Motor neuron (in vitro differentiated cells): Measurements from ENCODE around the gene SAMD4A. TPM values are rescaled to one million over a fixed set of nuclear protein-coding genes. Genes with fewer than 3 reads are reported as not detected.
A peak's percentile ranks its signal among the peaks of the same experiment; 100 is the strongest.

Source experiments
- ATAC-seq, 8 experiments: fragments of 200-7000 bp; cut with Tn5 transposase; replicated peaks in 6 of 8; 2 replicates each; pipeline ENCODE4 v1.8.0; 2021; ENCODE audit warnings: mild to moderate bottlenecking in 8 of 8, moderate library complexity in 8 of 8
- H3K27ac ChIP-seq, 2 donors: fragments of 250-450 bp; sonication (Bioruptor Pico); 2 replicates each; pipeline ENCODE4 v1.9.0; 2021; ENCODE audit warnings: antibody characterized with exemption in 2 of 2, mild to moderate bottlenecking in 2 of 2, moderate library complexity in 1 of 2
- H3K4me1 ChIP-seq, 2 donors: fragments of 250-450 bp; sonication (Bioruptor Pico); replicated peaks in 1 of 2; 2 replicates each; pipeline ENCODE4 v1.6.1; 2021; ENCODE audit warnings: antibody characterized with exemption in 2 of 2, mild to moderate bottlenecking in 2 of 2, moderate library complexity in 1 of 2
- H3K4me3 ChIP-seq, 5 donors: fragments of 250-450 bp; sonication (Bioruptor Pico); 2 replicates each; pipeline ENCODE4 v1.9.0; 2021; ENCODE audit warnings: antibody characterized with exemption in 5 of 5, mild to moderate bottlenecking in 5 of 5, moderate library complexity in 4 of 5
- WGBS, 10 experiments: fragments of 450-650 bp; shearing (Covaris generic); methylation state at CpG; one replicate each; pipeline ENCODE4 v1.0.0; 2022; 5-methylcytosine and 5-hydroxymethylcytosine counted together
- in situ Hi-C, 9 experiments: fragments of 400-800 bp; cut with MboI; loops; one replicate each; pipeline ENCODE4 v1.15.0; 2021; ENCODE audit warnings: low sequenced_read_pairs in 9 of 9, low pct_unique_long_range_greater_than_20kb in 2 of 9; ENCODE audit not compliant: unreplicated experiment in 9 of 9
- total RNA-seq, 8 experiments: library from RNA; unstranded; fragments of 300-600 nt; gene quantifications; 2 replicates each; pipeline versions ENCODE4 v1.2.3 to v1.2.4, GENCODE V29; 2022

The SAMD4A gene
- total RNA-seq, 8 experiments from 2014 or later = 2.1 to 38.6 (median 9.9) TPM

DNA sequence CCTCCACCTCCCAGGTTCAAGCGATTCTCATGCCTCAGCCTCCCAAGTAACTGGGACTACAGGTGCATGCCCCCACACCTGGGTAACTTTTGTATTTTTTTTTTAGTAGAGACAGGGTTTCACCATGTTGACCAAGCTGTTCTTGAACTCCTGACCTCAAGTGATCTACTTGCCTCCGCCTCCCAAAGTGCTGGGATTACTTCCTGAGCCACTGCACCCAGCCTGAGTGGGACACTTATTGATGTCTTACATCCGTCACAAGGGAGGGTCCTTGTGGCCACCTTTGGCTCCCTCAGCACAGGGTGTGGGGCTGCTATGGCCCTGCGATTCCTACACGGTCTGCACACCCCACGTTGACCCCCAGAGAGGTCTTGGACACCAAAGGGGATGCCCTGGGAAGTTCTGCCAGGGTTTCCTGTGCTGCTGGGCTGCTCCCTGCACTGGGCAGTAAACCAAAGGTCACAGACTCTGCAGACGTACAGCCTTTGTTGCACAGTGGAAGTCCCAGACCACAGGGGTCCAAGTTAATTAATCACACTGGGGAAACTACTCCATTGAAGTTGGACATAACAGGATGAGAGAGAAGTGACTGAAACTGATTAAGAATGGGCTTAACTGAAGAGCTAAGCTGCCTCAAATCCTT lies 95.7 kb downstream of the SAMD4A start:
- in situ Hi-C loops = no loop called here
- 40 to 100% (median 74%) methylated on average over 1 to 6 of the region's 7 CpGs; no CpG with 5 or more reads in 3 of the 10 experiments for WGBS, 10 experiments
- no peak overlapping the region for H3K27ac ChIP-seq

DNA sequence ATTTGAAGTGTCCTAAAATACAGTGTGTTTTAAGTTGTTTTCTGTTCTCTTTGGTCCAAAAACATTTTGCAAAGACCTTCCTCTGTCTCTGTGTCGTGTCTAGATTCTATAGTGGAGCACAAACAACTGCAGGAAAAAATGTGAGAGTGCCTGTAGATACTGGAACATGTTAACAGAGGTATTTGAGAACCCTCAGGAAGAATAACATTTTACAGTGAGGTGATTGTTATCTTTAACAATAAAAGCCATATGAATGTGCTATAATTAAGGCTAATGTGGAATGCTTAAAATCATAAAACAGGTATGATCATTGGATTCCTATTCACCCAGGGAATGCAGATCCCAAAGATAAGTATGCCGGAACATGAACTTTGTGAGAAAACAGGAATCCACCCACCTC lies 98.0 kb downstream of the SAMD4A start:
- in situ Hi-C loops = no loop called here
- ATAC-seq = peak in 1 of 8 experiments; percentile 13
- Histone ChIP-seq H3K4me1 (peaks cover 3 to 4% of the 10 kb centered on the region in 2 donors), H3K4me3 (no peak overlapping the region), H3K27ac (no peak overlapping the region)
- WGBS, 10 experiments = 71 to 100% (median 80%) methylated on average over 1 to 2 of the region's 2 CpGs; no CpG with 5 or more reads in 3 of the 10 experiments

More for the DNA sequence above, 95.7 kb downstream of the SAMD4A start:
- no peak overlapping the region for H3K4me3 ChIP-seq
- H3K4me1 ChIP-seq = peaks cover 0 to 3% of the 10 kb centered on the region in 2 donors
- no peak for ATAC-seq

DNA sequence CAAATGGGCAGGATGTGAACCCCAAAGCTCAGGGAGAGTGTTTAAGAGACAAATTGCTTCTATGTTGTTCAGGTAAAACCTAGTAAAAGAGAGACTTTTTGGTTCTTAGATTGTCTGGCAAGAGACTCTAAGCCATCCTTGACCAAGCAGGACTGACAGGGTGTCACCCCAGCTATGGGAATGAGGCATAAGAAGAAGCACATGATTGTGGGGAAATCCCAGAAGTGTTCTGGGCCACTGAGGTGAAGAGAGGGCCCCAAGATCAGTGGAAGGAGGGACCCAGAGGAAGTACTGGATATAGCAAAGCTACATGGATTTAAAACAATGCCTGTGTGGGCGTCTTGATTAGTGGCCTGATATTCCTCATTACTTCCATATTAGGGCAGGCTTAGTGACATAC lies 99.0 kb downstream of the SAMD4A start:
- Histone ChIP-seq H3K27ac (no peak overlapping the region), H3K4me1 (peaks cover 3 to 11% of the 10 kb centered on the region in 2 donors), H3K4me3 (no peak overlapping the region)
- 86 to 100% methylated on average over 1 of the region's 1 CpG; no CpG with 5 or more reads in 8 of the 10 experiments for WGBS, 10 experiments
- peak in 2 of 8 experiments; percentile 68 to 84 for ATAC-seq
- in situ Hi-C loops = no loop called here

DNA sequence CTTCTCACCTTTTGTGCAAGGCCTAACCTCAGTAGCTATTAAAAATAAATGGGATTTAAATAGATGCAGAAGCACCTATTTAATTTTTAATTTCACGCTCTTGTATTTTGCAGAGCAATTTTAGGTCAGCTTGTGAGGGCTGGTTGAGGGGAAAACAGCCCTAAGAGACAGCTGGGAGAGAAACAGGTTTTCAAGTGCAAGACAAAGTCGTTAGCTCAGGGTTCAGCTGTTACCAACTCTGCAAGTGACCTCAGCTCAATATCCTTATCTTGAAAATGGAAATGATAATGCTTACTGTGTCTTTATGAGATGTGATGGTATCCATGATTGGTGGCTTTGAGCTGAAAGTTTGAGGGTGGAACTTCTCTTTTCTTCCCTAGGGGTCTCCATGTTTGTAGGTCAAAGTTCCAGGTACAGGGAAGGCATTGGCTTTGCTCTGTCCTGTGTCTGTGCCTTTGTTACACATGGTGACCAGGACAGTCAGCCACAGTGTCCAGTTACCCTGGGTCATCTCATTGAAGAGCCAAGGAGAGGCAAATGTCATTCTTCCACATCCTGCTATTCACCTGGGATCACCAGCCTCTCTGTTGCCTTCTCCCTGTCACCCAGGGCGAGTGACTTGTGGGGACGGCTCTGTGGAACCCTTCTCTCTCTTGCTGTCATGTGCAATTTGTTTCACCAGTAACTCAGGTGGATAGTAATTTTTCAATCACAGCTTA lies 100.3 kb downstream of the SAMD4A start:
- Histone ChIP-seq H3K4me1 (peaks cover 3 to 13% of the 10 kb centered on the region in 2 donors), H3K27ac (no peak overlapping the region), H3K4me3 (no peak overlapping the region)
- in situ Hi-C loops = no loop called here
- 60 to 100% (median 92%) methylated on average over 1 to 4 of the region's 4 CpGs; no CpG with 5 or more reads in 1 of the 10 experiments for WGBS, 10 experiments
- no peak for ATAC-seq

DNA sequence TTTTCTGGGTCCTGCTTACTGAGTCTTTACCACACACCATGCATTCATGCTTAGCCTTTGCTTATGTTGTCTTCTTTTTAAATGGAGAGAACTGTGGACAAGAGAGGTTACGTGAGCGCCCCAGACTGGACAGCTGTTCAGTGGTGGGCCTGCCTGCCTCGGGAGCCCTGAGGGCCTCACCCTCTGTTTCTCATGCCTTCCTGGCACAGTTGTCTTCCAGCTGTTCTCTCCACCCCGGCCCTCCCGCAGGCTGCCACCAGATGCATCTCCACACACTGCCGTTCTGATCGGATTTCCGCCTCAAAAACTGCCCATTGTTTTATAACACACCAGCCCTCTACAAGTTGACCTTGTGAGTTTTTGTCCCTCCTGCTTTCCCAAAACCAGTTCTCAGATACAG lies 100.8 kb downstream of the SAMD4A start:
- 33 to 100% (median 80%) methylated on average over 1 to 5 of the region's 8 CpGs; no CpG with 5 or more reads in 3 of the 10 experiments for WGBS, 10 experiments
- Histone ChIP-seq H3K27ac (no peak overlapping the region), H3K4me1 (peaks cover 3 to 15% of the 10 kb centered on the region in 2 donors), H3K4me3 (no peak overlapping the region)
- in situ Hi-C loops = no loop called here
- ATAC-seq = peak in 1 of 8 experiments; percentile 18

DNA sequence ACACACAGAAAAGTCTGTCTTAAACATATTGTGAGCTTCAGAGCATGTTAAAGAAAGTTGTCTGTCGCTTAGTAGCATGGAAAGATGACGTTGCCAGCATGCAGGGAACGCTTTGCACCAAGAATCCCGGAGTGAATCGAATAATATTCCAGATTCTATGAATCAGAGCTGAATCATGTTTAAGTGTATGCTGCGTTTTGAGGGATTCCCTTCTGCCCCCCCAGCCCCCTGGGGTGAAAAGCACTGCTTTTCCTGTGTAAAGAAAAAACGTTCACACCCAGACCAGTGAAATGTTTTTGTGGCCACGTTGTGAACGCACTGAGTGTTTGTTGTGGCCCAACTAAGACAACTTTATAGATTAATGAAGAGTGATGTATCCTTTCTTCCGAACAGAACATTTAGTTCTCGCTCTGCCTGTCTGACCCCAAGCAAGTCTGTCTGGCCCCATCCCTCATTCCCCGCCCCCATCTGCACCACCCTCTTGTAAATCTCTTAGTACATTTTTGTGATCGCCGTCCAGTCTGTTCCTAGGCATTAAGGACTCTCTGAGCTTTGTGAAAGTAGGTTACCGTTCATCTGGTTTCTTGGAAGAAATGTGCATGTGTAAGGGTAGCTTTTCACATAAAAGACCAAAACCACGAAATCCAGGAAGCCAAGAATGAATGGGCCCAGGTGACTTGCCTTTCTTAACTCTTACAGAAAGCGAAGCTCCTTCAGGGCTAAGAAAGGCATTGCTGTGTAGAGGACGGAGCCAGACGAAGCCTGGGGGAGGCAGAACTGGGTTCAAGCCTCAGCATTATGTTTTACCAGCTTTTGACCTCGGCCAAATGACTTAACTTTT lies 103.0 kb downstream of the SAMD4A start:
- Histone ChIP-seq H3K4me1 (peaks cover 5 to 25% of the 10 kb centered on the region in 2 donors), H3K4me3 (no peak overlapping the region), H3K27ac (no peak overlapping the region)
- peak in 3 of 8 experiments; percentile 19 to 58 (median 37) for ATAC-seq
- WGBS, 10 experiments = 40 to 90% (median 72%) methylated on average over 3 to 14 of the region's 20 CpGs
- in situ Hi-C loops = no loop called here

DNA sequence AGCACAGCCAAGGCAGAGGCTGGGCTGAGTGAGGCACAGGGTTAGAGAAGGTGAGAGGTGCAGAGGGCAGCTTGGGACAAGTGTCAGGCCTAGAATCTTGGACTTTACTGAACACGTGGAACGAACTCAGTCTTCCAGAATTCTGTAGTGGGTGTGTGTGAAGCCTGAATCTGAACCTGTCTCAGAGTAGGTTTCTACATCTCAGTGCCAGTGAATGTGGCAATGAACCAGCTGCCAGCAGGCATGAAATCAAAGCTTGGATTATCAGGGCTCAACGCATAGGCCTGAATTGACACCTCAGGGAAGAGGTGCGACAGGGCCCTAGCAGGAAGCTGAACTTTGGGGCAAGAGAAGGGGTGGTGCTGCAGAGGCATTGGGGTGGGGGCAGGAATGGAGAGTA lies 104.6 kb downstream of the SAMD4A start:
- Histone ChIP-seq H3K4me3 (no peak overlapping the region), H3K4me1 (peaks cover 16 to 32% of the 10 kb centered on the region in 2 donors), H3K27ac (no peak overlapping the region)
- ATAC-seq = no peak
- in situ Hi-C loops = no loop called here
- 83 to 100% (median 92%) methylated on average over 2 to 3 of the region's 4 CpGs; no CpG with 5 or more reads in 5 of the 10 experiments for WGBS, 10 experiments

DNA sequence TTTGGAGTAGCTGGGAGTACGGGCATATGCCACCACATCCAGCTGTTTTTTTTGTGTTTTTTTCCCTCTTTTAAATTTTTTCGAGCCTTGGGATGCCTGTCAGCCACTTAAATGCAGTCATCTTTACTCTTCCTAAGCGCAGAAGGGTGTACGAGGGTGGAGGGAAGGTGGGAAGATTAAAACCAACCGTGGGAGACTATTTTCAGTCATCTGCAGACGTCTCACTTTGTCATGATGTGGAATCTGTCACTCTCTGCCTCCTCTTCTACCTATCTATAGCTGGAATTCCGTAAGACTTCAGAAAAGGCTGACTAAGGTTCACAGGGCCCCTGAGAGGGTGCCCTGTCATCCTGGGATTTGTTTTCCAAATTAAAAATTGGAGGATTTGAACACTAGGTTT lies 105.3 kb downstream of the SAMD4A start:
- no peak overlapping the region for H3K4me3 ChIP-seq
- in situ Hi-C loops = no loop called here
- no peak for ATAC-seq
- WGBS, 10 experiments = 31 to 90% (median 73%) methylated on average over 2 to 7 of the region's 7 CpGs; no CpG with 5 or more reads in 3 of the 10 experiments
- no peak overlapping the region for H3K27ac ChIP-seq
- H3K4me1 ChIP-seq = peaks cover 20 to 38% of the 10 kb centered on the region in 2 donors

DNA sequence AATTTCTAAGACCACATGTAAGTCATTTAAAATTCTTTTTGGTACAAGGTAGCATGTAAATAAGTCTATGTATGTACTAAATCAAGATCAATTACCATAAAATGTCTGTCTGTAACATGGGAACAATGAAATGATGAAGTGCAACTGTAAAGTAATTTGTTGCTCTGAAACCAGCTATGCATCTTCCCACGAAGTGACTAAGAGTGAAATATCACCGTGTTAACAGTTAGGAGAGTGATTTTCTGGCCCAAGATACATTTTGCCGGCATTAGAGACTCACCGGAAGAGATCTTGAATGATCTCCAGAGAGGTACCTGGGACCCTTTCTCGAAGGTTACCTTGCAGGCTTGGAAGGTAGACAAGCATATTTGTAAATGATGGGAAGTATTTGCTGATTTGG lies 105.8 kb downstream of the SAMD4A start:
- ATAC-seq = no peak
- H3K4me1 ChIP-seq = peaks cover 23 to 42% of the 10 kb centered on the region in 2 donors
- H3K4me3 ChIP-seq = no peak overlapping the region
- in situ Hi-C loops = no loop called here
- WGBS, 10 experiments = 7 to 85% (median 56%) methylated on average over 1 to 5 of the region's 5 CpGs; no CpG with 5 or more reads in 1 of the 10 experiments
- no peak overlapping the region for H3K27ac ChIP-seq

DNA sequence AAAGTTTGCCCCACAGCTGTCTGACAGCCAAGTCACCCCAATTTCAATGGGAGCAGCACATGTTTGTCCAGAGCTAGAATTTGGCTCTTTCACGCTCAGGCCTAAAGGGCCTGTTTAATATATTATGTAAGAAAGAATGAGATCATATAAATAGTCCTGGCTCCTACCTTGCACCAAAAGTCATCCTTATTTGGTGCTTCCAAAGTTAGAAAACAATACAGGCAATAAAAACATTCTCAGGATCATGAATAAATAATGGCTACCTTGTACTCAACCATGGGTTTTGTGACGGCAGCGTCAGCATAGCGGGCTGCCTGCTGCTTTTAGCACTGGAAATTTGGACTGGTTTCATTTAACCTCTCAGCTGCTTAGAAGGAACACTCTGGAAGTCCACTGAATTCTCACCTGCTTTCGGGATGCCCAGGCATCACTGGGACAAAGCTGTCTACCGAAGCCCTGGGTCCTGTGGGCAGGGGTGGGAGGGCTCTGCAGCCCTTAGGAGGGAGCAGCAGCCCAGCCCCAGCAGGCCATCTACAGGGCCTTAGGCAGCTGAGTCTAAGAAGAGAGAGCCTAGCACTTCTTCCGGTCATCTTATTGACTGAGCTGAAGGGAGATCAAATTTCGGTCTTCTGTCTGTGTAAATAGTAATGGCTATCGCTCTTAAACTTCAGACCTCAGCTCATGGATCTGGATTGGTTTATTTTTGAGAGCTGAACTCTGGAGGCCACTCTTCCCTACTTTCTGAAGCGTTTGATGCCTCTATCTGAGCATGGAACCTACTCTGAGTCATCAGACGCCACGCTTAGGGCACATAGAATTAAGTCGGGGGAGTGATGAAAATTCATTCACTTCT lies 106.5 kb downstream of the SAMD4A start:
- Histone ChIP-seq H3K27ac (no peak overlapping the region), H3K4me1 (peaks cover 31 to 48% of the 10 kb centered on the region in 2 donors), H3K4me3 (no peak overlapping the region)
- WGBS, 10 experiments = 35 to 89% (median 80%) methylated on average over 3 to 10 of the region's 13 CpGs; no CpG with 5 or more reads in 2 of the 10 experiments
- ATAC-seq = peak in 2 of 8 experiments; percentile 1 to 7
- in situ Hi-C loops = no loop called here

DNA sequence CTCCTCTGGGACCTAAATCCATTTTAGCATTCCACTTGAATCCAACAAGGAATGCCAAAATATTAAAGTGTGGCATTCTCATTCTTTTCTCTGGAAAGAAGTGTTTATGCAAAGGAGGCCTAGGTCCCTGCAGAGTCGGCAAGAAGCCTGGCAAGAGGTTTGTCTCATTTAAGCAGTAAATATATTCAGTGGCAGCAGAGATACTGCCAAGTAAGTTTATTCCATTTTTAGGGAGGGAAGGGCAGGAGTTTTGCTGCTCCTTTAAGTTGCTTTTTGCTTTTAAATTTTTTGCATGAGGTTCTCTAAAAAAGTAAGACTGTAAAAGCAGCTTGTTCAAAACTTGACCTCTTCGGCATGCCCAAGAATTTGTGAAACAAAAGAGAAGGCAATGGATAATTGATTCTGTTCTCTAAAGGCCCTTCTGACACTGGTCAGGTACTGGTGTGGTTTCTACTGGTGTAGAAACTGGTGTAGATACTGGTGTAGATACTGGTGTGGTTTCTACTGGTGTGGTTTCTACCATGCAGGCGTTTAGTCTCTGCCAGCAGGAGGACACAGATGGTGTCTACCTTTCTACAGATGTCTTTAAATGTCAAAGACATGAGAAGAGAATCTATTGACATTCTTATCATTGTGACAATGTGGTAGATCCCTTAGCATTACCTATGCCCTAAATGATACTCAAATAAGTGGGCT lies 107.3 kb downstream of the SAMD4A start:
- ATAC-seq = no peak
- H3K27ac ChIP-seq = no peak overlapping the region
- H3K4me3 ChIP-seq = no peak overlapping the region
- WGBS, 10 experiments = 33 to 100% (median 51%) methylated on average over 1 to 3 of the region's 3 CpGs; no CpG with 5 or more reads in 1 of the 10 experiments
- peaks cover 35 to 48% of the 10 kb centered on the region in 2 donors for H3K4me1 ChIP-seq
- in situ Hi-C loops = no loop called here
